SK-MEL-5 (cell line): ENCODE measurements around the gene SEMA6C. TPM values are rescaled to one million over a fixed set of nuclear protein-coding genes. Genes with fewer than 3 reads are reported as not detected.
A peak's percentile ranks its signal among the peaks of the same experiment; 100 is the strongest.
"Not testable (repeated sequence)": the region's sequence is repeated elsewhere in the genome, so short reads cannot be mapped to it uniquely, and the experiment has no call there.

Experiments used
- DNase-seq: peaks from one replicate; pipeline ENCODE4 v3.0.0-alpha.2; 2016; ENCODE audit warnings: low read depth, low spot score
- in situ Hi-C: cut with HindIII; loops from 2 replicates; pipeline ENCODE4 v1.10.0; 2016; ENCODE audit warnings: low sequenced_read_pairs, high pct_unique_total_duplicates, low pct_unique_long_range_greater_than_20kb
- total RNA-seq: library from RNA; depleted of rRNA; stranded (reverse); fragments of >200 nt; shearing (Covaris generic); gene quantifications from 2 replicates; pipeline ENCODE4 v1.2.3, GENCODE V29; 2014

The SEMA6C gene
- total RNA-seq, 1 experiment from 2014 or later = 1.1 TPM

DNA sequence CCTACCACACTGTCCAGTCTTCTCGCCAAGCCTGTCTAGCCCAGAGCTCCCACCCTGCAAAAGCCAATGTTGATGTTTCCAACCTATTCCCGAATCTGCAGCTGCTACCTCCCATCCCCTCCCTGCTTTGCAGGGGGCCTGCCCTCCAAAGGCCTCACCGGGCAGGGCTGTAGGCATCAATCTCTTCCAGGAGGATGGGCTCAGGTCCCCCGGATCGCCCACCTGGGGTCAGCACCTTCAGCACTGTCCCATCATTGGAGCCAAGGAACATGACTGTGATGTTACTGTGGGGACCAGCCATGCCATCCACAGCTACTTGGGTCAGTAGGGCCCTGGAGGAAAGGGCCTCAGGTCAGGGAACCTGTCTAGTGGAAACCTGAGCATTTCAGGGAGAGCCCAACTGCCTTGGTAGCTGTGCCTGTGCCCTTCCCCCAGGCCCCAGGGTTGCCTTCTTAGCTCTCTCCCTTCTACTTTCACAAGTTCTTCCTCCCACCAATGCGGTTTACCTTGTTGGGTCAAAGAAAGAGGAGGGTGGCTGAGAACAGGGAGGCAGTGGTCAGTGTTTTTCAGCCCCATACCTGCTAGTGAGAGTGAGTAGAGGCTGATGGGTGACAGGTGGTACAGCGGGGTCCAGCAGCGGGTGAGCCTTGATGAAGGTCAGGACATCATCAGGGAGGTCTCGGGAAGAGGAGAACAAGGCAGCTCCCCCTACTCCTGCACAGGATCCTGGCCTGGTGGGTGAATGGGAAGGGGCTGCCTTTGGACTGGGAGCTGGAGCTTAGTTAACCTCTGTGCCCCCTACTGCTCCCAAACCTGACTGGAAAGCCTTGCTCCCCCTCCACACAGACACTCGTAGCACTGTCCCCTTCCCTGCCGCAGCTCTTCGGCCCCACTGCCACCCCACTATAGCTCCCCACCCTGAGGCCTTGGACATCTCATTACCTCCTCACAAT is 10.7 kb downstream of the SEMA6C start:
- DNase-seq = no peak
- in situ Hi-C loops = no loop called here

GRCh38 chr1:151134991-151135390 is 11.4 kb downstream of the SEMA6C start:
- in situ Hi-C loops = loop anchor here (5.0 kb wide), 1 partner anchor 38 kb away; no protein-coding TSS in a partner anchor
- no peak for DNase-seq

DNA sequence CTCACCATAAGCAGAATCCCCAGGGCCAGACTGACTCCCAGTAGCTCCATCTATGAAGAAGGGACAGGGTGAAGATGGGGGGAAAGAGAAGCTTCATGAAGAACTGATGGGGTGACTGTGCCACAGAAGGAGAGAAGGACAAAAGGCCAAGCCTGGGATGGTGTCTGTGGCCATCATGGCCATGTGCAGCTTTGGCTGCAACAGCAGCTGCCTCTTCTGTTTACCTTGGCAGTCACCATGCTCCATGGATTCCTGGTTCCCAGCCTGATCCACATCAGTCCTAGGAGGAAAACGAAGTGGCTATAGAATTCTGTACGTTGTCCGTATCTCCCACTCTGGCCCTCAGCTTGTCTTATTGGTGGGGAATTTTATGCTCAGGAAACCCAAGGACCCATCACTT is 12.0 kb downstream of the SEMA6C start:
- DNase-seq = no peak
- in situ Hi-C loops = loop anchor here (5.0 kb wide), 1 partner anchor 37 kb away; no protein-coding TSS in a partner anchor

DNA sequence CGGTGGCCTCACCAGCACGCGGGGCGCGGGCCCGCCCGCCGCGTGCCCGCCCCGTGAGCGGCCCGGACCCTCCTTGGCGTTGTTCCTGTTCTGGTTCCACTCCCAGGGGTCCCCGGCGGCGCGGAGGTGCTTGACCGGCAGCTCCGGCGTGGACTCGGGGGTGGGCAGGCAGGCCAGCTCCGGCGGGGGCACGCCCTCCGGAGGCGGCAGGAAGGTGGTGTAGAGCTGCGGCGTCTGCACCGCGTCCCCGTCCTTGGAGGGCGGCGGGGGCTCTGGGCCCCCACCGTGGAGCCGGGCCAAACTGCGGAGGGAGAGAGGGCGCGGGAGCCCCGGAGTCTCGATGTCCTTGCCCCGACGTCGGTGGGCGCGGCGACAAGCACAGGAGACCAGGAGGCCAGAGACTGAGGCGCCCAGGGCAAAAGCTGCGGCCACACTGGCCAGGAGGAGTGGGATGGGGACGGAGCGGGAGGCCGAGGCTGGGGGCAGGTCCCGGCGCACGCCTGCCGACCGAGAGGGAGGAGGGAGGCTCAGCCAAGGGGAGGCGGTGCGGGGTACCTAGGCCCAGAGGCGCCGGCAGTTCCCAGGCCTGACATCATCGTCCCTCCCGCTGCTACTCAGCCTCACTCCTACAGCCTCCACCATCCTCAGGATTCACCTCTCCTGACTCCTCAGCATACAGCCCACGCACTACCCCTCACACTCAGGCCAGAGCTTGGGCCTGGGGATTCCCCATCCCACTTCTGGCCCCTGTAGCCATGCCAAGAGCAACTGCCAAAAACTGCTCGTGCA is 13.2 kb downstream of the SEMA6C start:
- in situ Hi-C loops = loop anchor here (5.0 kb wide), 1 partner anchor 36 kb away; no protein-coding TSS in a partner anchor
- DNase-seq = no peak

GRCh38 chr1:151132335-151133017 is 14.0 kb downstream of the SEMA6C start:
- no peak for DNase-seq
- in situ Hi-C loops = loop anchor here (5.0 kb wide), 1 partner anchor 35 kb away; no protein-coding TSS in a partner anchor

GRCh38 chr1:151131701-151132334 is 14.6 kb downstream of the SEMA6C start:
- in situ Hi-C loops = loop anchor here (5.0 kb wide), 1 partner anchor 35 kb away; no protein-coding TSS in a partner anchor
- no peak for DNase-seq

GRCh38 chr1:151130987-151131586 is 15.3 kb downstream of the SEMA6C start:
- no peak for DNase-seq
- in situ Hi-C loops = loop anchor here (5.0 kb wide), 1 partner anchor 34 kb away; no protein-coding TSS in a partner anchor

- in situ Hi-C loops = no loop called here
- peak; percentile 72 for DNase-seq
These were observed 17.6 kb downstream of the SEMA6C start for GRCh38 chr1:151128800-151129199.

DNA sequence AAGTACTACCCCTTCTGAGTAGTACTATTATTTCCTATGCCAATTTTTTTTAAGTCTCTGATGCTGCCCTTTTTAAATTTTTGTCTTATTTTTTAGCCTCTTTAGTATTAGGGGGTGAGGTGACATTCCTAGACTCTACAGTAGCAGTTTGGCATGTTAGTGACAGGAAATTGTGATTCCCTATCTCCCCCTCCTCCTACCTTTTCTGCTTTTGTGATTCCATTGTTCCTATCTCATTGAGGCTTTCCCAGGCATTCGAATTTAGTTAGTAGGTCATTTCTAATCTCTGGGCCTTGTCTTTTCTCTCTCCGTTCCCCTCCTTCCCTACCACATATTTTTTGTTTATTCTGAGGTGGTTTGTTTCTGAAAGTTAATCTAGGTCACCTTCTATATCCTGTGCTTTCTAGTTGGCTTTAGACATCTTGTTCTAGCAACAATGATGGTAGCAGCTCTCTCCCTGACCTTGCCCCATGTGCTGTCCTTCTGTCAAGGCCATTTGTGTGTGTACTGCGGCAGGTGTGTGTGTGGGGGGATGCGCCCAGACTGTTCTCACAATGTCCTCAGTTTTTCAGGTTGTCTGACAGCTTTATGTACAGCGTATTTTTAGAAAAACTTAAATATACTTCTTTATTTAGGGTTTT is 21.5 kb downstream of the SEMA6C start:
- in situ Hi-C loops = no loop called here
- no peak for DNase-seq

GRCh38 chr1:151113877-151114276 is 32.6 kb downstream of the SEMA6C start:
- in situ Hi-C loops = no loop called here
- no peak for DNase-seq

DNA sequence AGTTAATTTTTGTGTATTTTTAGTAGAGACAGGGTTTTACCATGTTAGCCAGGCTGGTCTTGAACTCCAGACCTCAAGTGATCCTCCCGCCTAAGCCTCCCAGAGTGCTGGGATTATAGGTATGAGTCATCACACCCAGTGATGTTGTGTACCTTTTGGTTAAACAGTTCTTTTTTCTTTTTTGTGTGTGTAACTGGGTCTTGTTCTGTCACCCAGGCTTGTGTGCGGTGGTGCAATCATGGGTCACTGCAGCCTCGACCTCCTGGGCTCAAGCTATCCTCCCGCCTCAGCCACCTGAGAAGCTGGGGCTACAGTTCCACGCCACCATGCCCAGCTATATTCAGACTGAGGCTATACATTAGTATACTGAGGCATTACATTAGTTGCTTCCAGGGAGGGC is 38.1 kb downstream of the SEMA6C start:
- DNase-seq = no peak
- in situ Hi-C loops = no loop called here

- in situ Hi-C loops = no loop called here
- no peak for DNase-seq
These were observed 39.5 kb downstream of the SEMA6C start for GRCh38 chr1:151106894-151107293.

- in situ Hi-C loops = no loop called here
- DNase-seq = no peak
These were observed 41.8 kb downstream of the SEMA6C start for GRCh38 chr1:151104630-151105029.

- DNase-seq = no peak
- in situ Hi-C loops = loop anchor here (5.0 to 10.0 kb wide), 2 partner anchors 34 to 57 kb away; partner anchors contain the start of gene TNFAIP8L2
These were observed 48.3 kb downstream of the SEMA6C start for GRCh38 chr1:151098126-151098525.

- DNase-seq = not testable (repeated sequence)
These were observed 49.0 kb downstream of the SEMA6C start for GRCh38 chr1:151097426-151097825.

GRCh38 chr1:151085953-151086559 is 60.4 kb downstream of the SEMA6C start:
- in situ Hi-C loops = no loop called here
- DNase-seq = no peak

More at GRCh38 chr1:151097426-151097825, 49.0 kb downstream of the SEMA6C start:
- in situ Hi-C loops = loop anchor here (5.0 to 10.0 kb wide), 2 partner anchors 35 to 57 kb away; partner anchors contain the start of gene TNFAIP8L2
